OCI-LY1 (cell line): Measurements from ENCODE around the gene HPS6.

ENCODE experiments used
- CTCF ChIP-seq: fragments of 200-600 bp; sonication (generic), shearing (Covaris generic); IDR thresholded peaks from 2 replicates; pipeline ENCODE4 v1.5.1; 2017; ENCODE audit warnings: mild to moderate bottlenecking, antibody characterized with exemption, low read length, moderate library complexity, mixed read lengths
- EZH2 ChIP-seq: fragments of 200-600 bp; sonication (generic), shearing (Covaris generic); IDR thresholded peaks from 2 replicates; pipeline ENCODE4 v1.8.0; 2017; ENCODE audit warnings: borderline replicate concordance, mixed run types, mild to moderate bottlenecking, antibody characterized with exemption, low read length, moderate library complexity, mixed read lengths

DNA sequence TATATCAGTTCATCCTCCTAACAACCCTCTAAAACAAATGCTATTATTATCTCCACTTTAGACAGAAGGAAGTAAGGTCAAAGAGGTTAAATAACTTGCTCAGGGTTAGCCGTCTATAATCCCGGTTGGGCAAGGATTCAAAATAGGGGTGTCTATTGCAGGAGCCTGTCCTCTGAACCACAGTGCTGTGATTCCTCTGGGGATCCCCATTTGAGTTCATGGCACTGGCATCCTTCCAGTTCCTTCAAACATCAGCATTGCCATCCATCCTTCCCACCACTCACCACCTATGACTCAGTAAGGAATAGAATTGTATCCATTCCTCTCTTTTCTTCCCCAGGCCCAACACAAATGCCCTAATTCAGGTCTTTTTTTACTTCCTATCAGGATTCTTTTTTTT lies 25.6 kb downstream of the HPS6 start:
- TF ChIP-seq CTCF (no peak), EZH2 (no peak)
